ENCODE measurements around the gene ARSI.

The ARSI gene

DNA sequence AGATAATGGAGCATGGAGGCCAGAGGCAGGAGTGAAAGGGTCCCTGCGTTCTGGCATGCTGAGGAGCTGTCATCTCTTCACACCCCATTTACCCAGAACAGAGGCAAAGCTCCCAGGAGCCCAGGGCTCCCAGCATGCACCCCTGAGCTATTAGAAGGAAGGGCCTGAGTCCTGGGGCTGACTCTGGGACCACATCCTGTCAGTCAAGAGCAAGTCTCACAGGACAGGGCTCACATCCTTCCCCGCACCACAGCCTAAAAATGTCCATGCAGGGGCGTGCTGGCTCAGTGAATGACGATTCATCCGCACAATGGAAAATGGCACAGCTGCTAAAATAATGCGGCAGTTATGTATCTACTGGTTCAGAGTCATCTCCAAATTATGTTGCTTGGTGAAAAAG is 44.6 kb downstream of the ARSI start:
- H3K9me3 ChIP-seq (ENCODE audit: control insufficient read depth, low read length), result no peaks in the 10 kb centered on the region
- peaks cover 14% of the 10 kb centered on the region for H3K4me1 ChIP-seq (ENCODE audit: control insufficient read depth, insufficient read depth, low read depth, low read length)
- H3K27me3 ChIP-seq (ENCODE audit: control insufficient read depth in 1 of 2, insufficient read depth in 1 of 2, low read length in 2 of 2), result no peaks in the 10 kb centered on the region
- no peak overlapping the region for H3K14ac ChIP-seq (ENCODE audit: low read length in 2 of 2)
- H3K79me1 ChIP-seq (replicated peaks; ENCODE audit: low read length, poor library complexity, severe bottlenecking), result no peaks in the 10 kb centered on the region
- no peaks in the 10 kb centered on the region for H3K36me3 ChIP-seq (ENCODE audit: control insufficient read depth in 1 of 2, insufficient read depth in 2 of 2, low read depth in 1 of 2, low read length in 2 of 2)
- no peak for DNase-seq
- H2AFZ ChIP-seq (ENCODE audit: low read depth, low read length), result no peak overlapping the region
- H3K4me3 ChIP-seq (ENCODE audit: insufficient read depth in 1 of 2, low read depth in 1 of 2, low read length in 2 of 2), result no peak overlapping the region
- H2AK5ac ChIP-seq (ENCODE audit: low read length, severe bottlenecking), result no peak overlapping the region
- no peak overlapping the region for H4K8ac ChIP-seq (ENCODE audit: low read length)
- 83% methylated on average over 6 of the region's 6 CpGs for WGBS
- no peak overlapping the region for H3K23ac ChIP-seq (ENCODE audit: low read length in 2 of 2)
- H2BK15ac ChIP-seq (ENCODE audit: low read depth, poor library complexity, severe bottlenecking), result no peak overlapping the region
- no peak overlapping the region for H3K4me2 ChIP-seq (ENCODE audit: low read length, poor library complexity, severe bottlenecking)
- H3K4ac ChIP-seq (ENCODE audit: low read depth in 1 of 2, low read length in 2 of 2), result no peak overlapping the region
- no peak overlapping the region for H3K18ac ChIP-seq (ENCODE audit: low read depth in 1 of 2, low read length in 2 of 2)
- H2BK120ac ChIP-seq (ENCODE audit: low read depth, low read length), result no peak overlapping the region
- H2BK12ac ChIP-seq (ENCODE audit: low read length in 2 of 2), result no peak overlapping the region
- H2BK5ac ChIP-seq (ENCODE audit: low read depth, low read length, poor library complexity, severe bottlenecking), result no peak overlapping the region
- no peak overlapping the region for H3K9ac ChIP-seq (ENCODE audit: low read length)
- H4K91ac ChIP-seq (ENCODE audit: low read length), result no peak overlapping the region
- H3K27ac ChIP-seq (ENCODE audit: low read length, poor library complexity, severe bottlenecking), result no peak overlapping the region

DNA sequence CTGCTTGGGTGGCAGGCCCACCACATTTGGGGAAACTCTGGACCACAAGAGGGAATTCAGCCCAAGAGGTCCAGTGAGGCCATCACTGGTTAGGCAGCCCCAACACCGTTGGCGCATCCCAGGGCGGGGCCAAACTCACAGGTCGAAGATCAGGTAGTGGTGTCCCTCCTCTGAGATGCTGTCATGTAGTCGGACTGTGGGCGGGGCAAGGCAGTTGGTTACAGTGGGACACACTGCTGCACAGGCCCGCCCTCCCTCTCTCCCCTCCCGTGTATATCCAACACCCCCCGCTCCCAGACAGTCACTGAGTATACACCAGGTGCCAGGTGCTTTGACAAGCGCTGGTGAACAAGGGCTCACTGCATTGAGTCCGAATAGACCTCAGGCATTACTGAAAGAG is 45.3 kb downstream of the ARSI start:
- no peak overlapping the region for H4K8ac ChIP-seq (ENCODE audit: low read length)
- no peak for DNase-seq
- 83% methylated on average over 11 of the region's 11 CpGs for WGBS
- peak overlapping the region in 1 of 2 experiments; percentile 36 for H3K14ac ChIP-seq (ENCODE audit: low read length in 2 of 2)
- no peak overlapping the region for H2BK15ac ChIP-seq (ENCODE audit: low read depth, poor library complexity, severe bottlenecking)
- H2AFZ ChIP-seq (ENCODE audit: low read depth, low read length), result no peak overlapping the region
- H3K9ac ChIP-seq (ENCODE audit: low read length), result no peak overlapping the region
- H3K4me1 ChIP-seq (ENCODE audit: control insufficient read depth, insufficient read depth, low read depth, low read length), result peaks cover 12% of the 10 kb centered on the region
- no peak overlapping the region for H4K91ac ChIP-seq (ENCODE audit: low read length)
- H3K4ac ChIP-seq (ENCODE audit: low read depth in 1 of 2, low read length in 2 of 2), result no peak overlapping the region
- no peaks in the 10 kb centered on the region for H3K36me3 ChIP-seq (ENCODE audit: control insufficient read depth in 1 of 2, insufficient read depth in 2 of 2, low read depth in 1 of 2, low read length in 2 of 2)
- H3K27ac ChIP-seq (ENCODE audit: low read length, poor library complexity, severe bottlenecking), result no peak overlapping the region
- H2BK12ac ChIP-seq (ENCODE audit: low read length in 2 of 2), result no peak overlapping the region
- no peak overlapping the region for H2AK5ac ChIP-seq (ENCODE audit: low read length, severe bottlenecking)
- no peak overlapping the region for H3K18ac ChIP-seq (ENCODE audit: low read depth in 1 of 2, low read length in 2 of 2)
- no peak overlapping the region for H2BK5ac ChIP-seq (ENCODE audit: low read depth, low read length, poor library complexity, severe bottlenecking)
- no peaks in the 10 kb centered on the region for H3K79me1 ChIP-seq (replicated peaks; ENCODE audit: low read length, poor library complexity, severe bottlenecking)
- no peak overlapping the region for H3K4me3 ChIP-seq (ENCODE audit: insufficient read depth in 1 of 2, low read depth in 1 of 2, low read length in 2 of 2)
- no peak overlapping the region for H2BK120ac ChIP-seq (ENCODE audit: low read depth, low read length)
- H3K23ac ChIP-seq (ENCODE audit: low read length in 2 of 2), result no peak overlapping the region
- H3K9me3 ChIP-seq (ENCODE audit: control insufficient read depth, low read length), result no peaks in the 10 kb centered on the region
- H3K27me3 ChIP-seq (ENCODE audit: control insufficient read depth in 1 of 2, insufficient read depth in 1 of 2, low read length in 2 of 2), result no peaks in the 10 kb centered on the region
- no peak overlapping the region for H3K4me2 ChIP-seq (ENCODE audit: low read length, poor library complexity, severe bottlenecking)

GRCh38 chr5:150256410-150257064 is 46.2 kb downstream of the ARSI start:
- Histone ChIP-seq H2BK12ac (ENCODE audit: low read length in 2 of 2) (no peak overlapping the region), H3K79me1 (replicated peaks; ENCODE audit: low read length, poor library complexity, severe bottlenecking) (no peaks in the 10 kb centered on the region), H4K8ac (ENCODE audit: low read length) (no peak overlapping the region), H2BK15ac (ENCODE audit: low read depth, poor library complexity, severe bottlenecking) (no peak overlapping the region), H3K4me1 (ENCODE audit: control insufficient read depth, insufficient read depth, low read depth, low read length) (peaks cover 12% of the 10 kb centered on the region), H2BK120ac (ENCODE audit: low read depth, low read length) (no peak overlapping the region), H3K23ac (ENCODE audit: low read length in 2 of 2) (peak overlapping the region in 1 of 2 experiments; percentile 28), H2BK5ac (ENCODE audit: low read depth, low read length, poor library complexity, severe bottlenecking) (no peak overlapping the region), H3K4me2 (ENCODE audit: low read length, poor library complexity, severe bottlenecking) (no peak overlapping the region), H2AFZ (ENCODE audit: low read depth, low read length) (peak overlapping the region; percentile 19), H3K14ac (ENCODE audit: low read length in 2 of 2) (no peak overlapping the region), H3K4ac (ENCODE audit: low read depth in 1 of 2, low read length in 2 of 2) (no peak overlapping the region), H3K9me3 (ENCODE audit: control insufficient read depth, low read length) (no peaks in the 10 kb centered on the region), H3K36me3 (ENCODE audit: control insufficient read depth in 1 of 2, insufficient read depth in 2 of 2, low read depth in 1 of 2, low read length in 2 of 2) (no peaks in the 10 kb centered on the region), H3K27me3 (ENCODE audit: control insufficient read depth in 1 of 2, insufficient read depth in 1 of 2, low read length in 2 of 2) (no peaks in the 10 kb centered on the region), H3K4me3 (ENCODE audit: insufficient read depth in 1 of 2, low read depth in 1 of 2, low read length in 2 of 2) (no peak overlapping the region), H3K27ac (ENCODE audit: low read length, poor library complexity, severe bottlenecking) (no peak overlapping the region), H2AK5ac (ENCODE audit: low read length, severe bottlenecking) (no peak overlapping the region), H3K9ac (ENCODE audit: low read length) (no peak overlapping the region), H4K91ac (ENCODE audit: low read length) (no peak overlapping the region), H3K18ac (ENCODE audit: low read depth in 1 of 2, low read length in 2 of 2) (no peak overlapping the region)
- WGBS, result 79% methylated on average over 12 of the region's 12 CpGs
- no peak for DNase-seq

DNA sequence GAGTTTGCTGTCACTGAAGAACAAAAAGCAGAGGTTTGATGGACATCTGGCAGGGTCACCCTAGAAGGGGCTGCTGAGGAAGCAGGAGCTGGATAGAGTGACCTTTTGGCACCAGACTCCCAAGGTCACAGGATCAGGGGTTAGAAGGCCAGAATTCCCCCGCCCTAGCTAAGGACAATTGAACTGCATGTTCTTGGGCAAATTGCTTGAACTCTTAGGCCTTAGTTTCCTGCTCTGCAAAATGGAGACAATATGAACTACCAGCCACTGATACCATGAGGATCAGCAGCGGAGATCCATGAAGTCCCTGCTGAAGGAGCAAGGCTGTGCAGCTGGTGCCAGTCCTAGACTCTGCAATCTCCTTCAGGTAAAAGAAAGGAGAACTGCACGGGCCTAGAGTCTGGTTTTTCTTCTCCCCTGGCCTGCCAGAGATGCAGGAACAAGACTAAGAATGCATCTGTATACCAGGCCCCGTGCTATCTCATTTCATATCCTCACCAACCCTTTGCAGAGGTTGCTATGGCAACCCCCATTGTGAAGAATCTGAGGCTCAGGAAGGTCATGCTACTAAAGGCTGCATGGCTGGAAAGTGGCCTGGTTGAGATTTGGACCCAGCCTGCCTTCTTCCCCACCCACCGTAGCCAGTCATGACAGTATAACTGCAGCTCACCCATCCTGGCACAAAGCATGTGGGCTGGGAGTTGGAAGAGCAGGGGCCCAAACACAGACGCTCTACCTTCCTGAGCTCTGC is 46.9 kb downstream of the ARSI start:
- Histone ChIP-seq H3K4me1 (ENCODE audit: control insufficient read depth, insufficient read depth, low read depth, low read length) (peaks cover 9% of the 10 kb centered on the region), H4K8ac (ENCODE audit: low read length) (no peak overlapping the region), H2AFZ (ENCODE audit: low read depth, low read length) (peak overlapping the region; percentile 19), H3K27ac (ENCODE audit: low read length, poor library complexity, severe bottlenecking) (no peak overlapping the region), H3K14ac (ENCODE audit: low read length in 2 of 2) (peak overlapping the region in 1 of 2 experiments; percentile 30), H3K27me3 (ENCODE audit: control insufficient read depth in 1 of 2, insufficient read depth in 1 of 2, low read length in 2 of 2) (no peaks in the 10 kb centered on the region), H2BK15ac (ENCODE audit: low read depth, poor library complexity, severe bottlenecking) (no peak overlapping the region), H3K4ac (ENCODE audit: low read depth in 1 of 2, low read length in 2 of 2) (no peak overlapping the region), H2BK5ac (ENCODE audit: low read depth, low read length, poor library complexity, severe bottlenecking) (no peak overlapping the region), H3K9me3 (ENCODE audit: control insufficient read depth, low read length) (no peaks in the 10 kb centered on the region), H3K4me2 (ENCODE audit: low read length, poor library complexity, severe bottlenecking) (no peak overlapping the region), H3K23ac (ENCODE audit: low read length in 2 of 2) (no peak overlapping the region), H2BK120ac (ENCODE audit: low read depth, low read length) (no peak overlapping the region), H3K4me3 (ENCODE audit: insufficient read depth in 1 of 2, low read depth in 1 of 2, low read length in 2 of 2) (no peak overlapping the region), H2BK12ac (ENCODE audit: low read length in 2 of 2) (no peak overlapping the region), H3K18ac (ENCODE audit: low read depth in 1 of 2, low read length in 2 of 2) (no peak overlapping the region), H3K79me1 (replicated peaks; ENCODE audit: low read length, poor library complexity, severe bottlenecking) (no peaks in the 10 kb centered on the region), H4K91ac (ENCODE audit: low read length) (no peak overlapping the region), H3K9ac (ENCODE audit: low read length) (no peak overlapping the region), H2AK5ac (ENCODE audit: low read length, severe bottlenecking) (no peak overlapping the region), H3K36me3 (ENCODE audit: control insufficient read depth in 1 of 2, insufficient read depth in 2 of 2, low read depth in 1 of 2, low read length in 2 of 2) (no peaks in the 10 kb centered on the region)
- WGBS, result 81% methylated on average over 5 of the region's 6 CpGs
- DNase-seq, result peak; percentile 35
